Body of pancreas (tissue), 4 donors: ENCODE results near the gene MYBL2. TPM values are rescaled to one million over a fixed set of nuclear protein-coding genes. Genes with fewer than 3 reads are reported as not detected.

Source experiments
- ATAC-seq: fragments of 150-250 bp; one replicate; pipeline ENCODE4 v1.9.1; 2016
- DNase-seq, 4 donors: peaks; one replicate each; pipeline ENCODE4 v3.0.0-alpha.2; 2019
- H3K27ac ChIP-seq, 4 donors: fragments of 200-600 bp; sonication (generic); 1 replicate in 3 of 4; 2 replicates in 1 of 4; pipeline versions ENCODE4 v1.5.1 to v1.6.1; 2016 to 2019; ENCODE audit warnings: mild to moderate bottlenecking in 1 of 4, mixed read lengths in 1 of 4, moderate library complexity in 1 of 4
- H3K27me3 ChIP-seq, 2 donors: fragments of 200-600 bp; sonication (generic); one replicate each; pipeline ENCODE4 v1.6.0; 2016; ENCODE audit warnings: mild to moderate bottlenecking in 1 of 2
- H3K36me3 ChIP-seq, 2 donors: fragments of 200-600 bp; sonication (generic); replicated peaks in 1 of 2; 2 replicates each; pipeline ENCODE4 v1.5.1; 2016; ENCODE audit warnings: low read depth in 2 of 2; ENCODE audit not compliant: insufficient read depth in 1 of 2
- H3K4me1 ChIP-seq: fragments of 200-600 bp; sonication (generic); one replicate; pipeline ENCODE4 v1.6.0; 2016
- H3K4me3 ChIP-seq, 2 donors: fragments of 200-600 bp; sonication (generic); 1 replicate in 1 of 2; 2 replicates in 1 of 2; pipeline ENCODE4 v1.5.1; 2016 to 2019
- H3K9me3 ChIP-seq, 3 donors: fragments of 200-600 bp; sonication (generic); 1 replicate in 2 of 3; 2 replicates in 1 of 3; pipeline ENCODE4 v1.5.1; 2016
- CTCF ChIP-seq, 7 experiments: fragments of 450-650 bp in 4 of 7; fragments of 200-600 bp in 3 of 7; sonication (generic) in 3 of 7; IDR thresholded peaks; one replicate each; pipeline ENCODE4 v1.5.1; 2016 to 2019; ENCODE audit warnings: antibody characterized with exemption in 7 of 7
- POLR2A ChIP-seq, 3 donors: fragments of 450-650 bp; IDR thresholded peaks; one replicate each; pipeline ENCODE4 v1.6.1; 2016; ENCODE audit warnings: antibody characterized with exemption in 3 of 3, mild to moderate bottlenecking in 2 of 3
- WGBS, 2 donors: methylation state at CpG; one replicate each; pipeline ENCODE4 v1.1.5; 2017; 5-methylcytosine and 5-hydroxymethylcytosine counted together
- intact Hi-C: fragments of 100-400 bp; cut with DNase I; formaldehyde crosslinking; loops from one replicate; pipeline ENCODE4 v1.15.1; 2023
- total RNA-seq, 2 donors: library from RNA; depleted of rRNA; stranded (reverse); fragments of >200 nt; gene quantifications; one replicate each; pipeline ENCODE4 v1.1.0, GENCODE V29; 2016

The MYBL2 gene
- total RNA-seq, 2 donors from 2014 or later, result 3.0 to 3.6 TPM

- Histone ChIP-seq H3K9me3 (no peaks in the 10 kb centered on the region), H3K4me3 (no peak overlapping the region), H3K27me3 (no peaks in the 10 kb centered on the region), H3K4me1 (peaks cover 4% of the 10 kb centered on the region), H3K36me3 (no peaks in the 10 kb centered on the region), H3K27ac (no peak overlapping the region)
- DNase-seq (no peak), ATAC-seq (no peak)
- intact Hi-C loops, result no loop called here
- no peak for TF ChIP-seq CTCF (IDR thresholded peaks at IDR 0.05)
- TF ChIP-seq POLR2A (IDR thresholded peaks at IDR 0.05), result no peak
- 19 to 25% methylated on average over 12 of the region's 12 CpGs for WGBS, 2 donors
These were observed 79.6 kb downstream of the MYBL2 start for GRCh38 chr20:43746344-43747137.

GRCh38 chr20:43748274-43748673 lies 81.4 kb downstream of the MYBL2 start:
- Histone ChIP-seq H3K9me3 (no peaks in the 10 kb centered on the region), H3K4me3 (no peak overlapping the region), H3K4me1 (peaks cover 4% of the 10 kb centered on the region), H3K27me3 (no peaks in the 10 kb centered on the region), H3K27ac (no peak overlapping the region), H3K36me3 (no peaks in the 10 kb centered on the region)
- WGBS, 2 donors, result 50 to 52% methylated on average over 1 of the region's 1 CpG
- TF ChIP-seq CTCF (IDR thresholded peaks at IDR 0.05) (no peak), POLR2A (IDR thresholded peaks at IDR 0.05) (no peak)
- DNase-seq (no peak), ATAC-seq (no peak)
- intact Hi-C loops, result no loop called here

GRCh38 chr20:43749734-43750294 lies 82.9 kb downstream of the MYBL2 start:
- Histone ChIP-seq H3K36me3 (no peaks in the 10 kb centered on the region), H3K9me3 (no peaks in the 10 kb centered on the region), H3K27ac (no peak overlapping the region), H3K4me3 (no peak overlapping the region), H3K27me3 (no peaks in the 10 kb centered on the region), H3K4me1 (peaks cover 4% of the 10 kb centered on the region)
- whole genome bisulfite sequencing, 2 donors, result 1 to 8% methylated on average over 19 to 23 of the region's 23 CpGs
- DNase-seq, result peak; percentile 73 to 84 (median 78)
- intact Hi-C loops, result loop anchor here (5.0 kb wide), 1 partner anchor 332 kb away; no protein-coding TSS in a partner anchor
- ATAC-seq, result peak; percentile 73
- peak; percentile 83 to 99 (median 91) for TF ChIP-seq CTCF (IDR thresholded peaks at IDR 0.05)
- TF ChIP-seq POLR2A (IDR thresholded peaks at IDR 0.05), result no peak

GRCh38 chr20:43750774-43751166 lies 83.9 kb downstream of the MYBL2 start:
- H3K27me3 ChIP-seq, result no peaks in the 10 kb centered on the region
- ATAC-seq (no peak), DNase-seq (no peak)
- intact Hi-C loops, result loop anchor here (5.0 kb wide), 1 partner anchor 332 kb away; no protein-coding TSS in a partner anchor
- TF ChIP-seq CTCF (IDR thresholded peaks at IDR 0.05) (no peak), POLR2A (IDR thresholded peaks at IDR 0.05) (no peak)
- no peak overlapping the region for H3K27ac ChIP-seq
- H3K4me3 ChIP-seq, result no peak overlapping the region
- H3K36me3 ChIP-seq, result no peaks in the 10 kb centered on the region
- H3K9me3 ChIP-seq, result no peaks in the 10 kb centered on the region
- H3K4me1 ChIP-seq, result peaks cover 4% of the 10 kb centered on the region
